Activated T-cell treated with anti-CD3 and anti-CD28 coated beads for 1 hour (primary cell): Measurements from ENCODE around the gene EME1.

ENCODE experiments used
- DNase-seq: peaks from one replicate; pipeline ENCODE4 v3.0.0-alpha.2; 2020; ENCODE audit warnings: low read depth

Gene EME1

DNA sequence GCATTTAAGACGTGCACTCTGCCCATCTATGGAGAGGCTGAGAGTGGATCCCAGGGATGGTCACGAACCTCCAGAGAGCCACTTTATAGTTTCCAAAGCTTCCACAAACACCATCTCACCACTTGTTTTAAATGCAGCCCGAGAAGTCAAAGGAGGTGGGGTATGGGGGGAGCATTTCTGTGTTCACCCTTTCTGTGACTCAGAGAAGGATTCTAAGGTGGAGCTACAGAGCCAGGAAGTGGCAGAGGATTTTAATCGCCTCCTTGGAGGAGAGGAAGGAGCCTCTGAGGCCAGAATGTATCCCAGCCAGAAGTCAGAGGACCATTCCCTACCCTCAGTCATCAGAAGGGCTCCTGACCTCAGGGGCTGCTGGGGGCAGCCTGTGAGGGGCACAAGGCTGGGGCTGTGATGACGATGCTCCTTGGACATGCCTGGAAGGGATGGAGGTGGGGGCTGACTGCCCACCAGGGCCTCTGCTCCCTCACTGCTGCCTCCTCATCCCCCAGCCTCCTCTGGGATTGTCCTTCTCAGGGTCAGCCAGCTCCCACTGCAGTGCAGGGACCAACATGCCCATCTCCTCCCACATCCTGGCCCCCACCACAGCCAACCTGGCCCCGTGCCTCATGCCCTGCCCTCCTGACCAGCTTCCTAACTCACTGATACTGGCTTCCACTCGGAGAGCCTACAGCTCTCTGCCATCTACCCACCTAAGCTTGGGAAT is 24.3 kb upstream of the EME1 start:
- no peak for DNase-seq

DNA sequence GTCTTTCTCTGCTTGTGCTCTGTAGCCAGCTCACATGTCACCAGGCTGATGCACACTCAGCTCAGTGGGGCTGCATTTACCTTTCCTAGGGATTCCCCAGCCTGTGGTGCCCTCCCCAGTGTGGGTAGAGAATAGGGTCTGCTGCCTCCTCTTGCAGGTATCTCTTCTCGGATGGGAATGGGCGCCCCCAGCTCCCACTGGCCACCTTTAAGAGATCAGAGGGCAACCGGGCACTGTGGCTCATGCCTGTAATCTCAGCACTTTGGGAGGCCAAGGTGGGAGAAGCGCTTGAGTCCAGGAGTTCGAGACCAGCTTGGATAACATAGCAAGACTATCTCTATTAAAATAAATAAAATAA is 23.8 kb upstream of the EME1 start:
- DNase-seq: no peak

DNA sequence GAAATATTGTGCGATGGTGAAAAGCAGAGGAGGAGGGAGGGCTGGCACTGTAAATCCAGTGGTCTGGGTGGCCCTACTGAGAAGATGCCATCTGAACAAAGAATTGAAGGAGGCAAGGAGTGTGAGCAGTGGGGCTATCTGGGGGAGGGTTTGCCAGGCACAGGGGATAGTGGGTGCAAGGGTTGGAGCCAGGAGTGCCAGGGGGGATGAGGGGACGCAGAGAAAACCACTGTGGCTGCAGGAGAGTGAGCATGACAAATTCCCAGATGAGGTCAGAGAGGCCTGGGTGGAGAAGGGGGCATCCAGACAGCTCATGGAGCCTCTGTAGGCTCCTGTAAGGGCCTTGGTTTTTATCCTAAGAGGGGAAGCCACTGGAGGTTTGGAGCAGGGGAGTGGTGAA is 22.3 kb upstream of the EME1 start:
- no peak for DNase-seq

DNA sequence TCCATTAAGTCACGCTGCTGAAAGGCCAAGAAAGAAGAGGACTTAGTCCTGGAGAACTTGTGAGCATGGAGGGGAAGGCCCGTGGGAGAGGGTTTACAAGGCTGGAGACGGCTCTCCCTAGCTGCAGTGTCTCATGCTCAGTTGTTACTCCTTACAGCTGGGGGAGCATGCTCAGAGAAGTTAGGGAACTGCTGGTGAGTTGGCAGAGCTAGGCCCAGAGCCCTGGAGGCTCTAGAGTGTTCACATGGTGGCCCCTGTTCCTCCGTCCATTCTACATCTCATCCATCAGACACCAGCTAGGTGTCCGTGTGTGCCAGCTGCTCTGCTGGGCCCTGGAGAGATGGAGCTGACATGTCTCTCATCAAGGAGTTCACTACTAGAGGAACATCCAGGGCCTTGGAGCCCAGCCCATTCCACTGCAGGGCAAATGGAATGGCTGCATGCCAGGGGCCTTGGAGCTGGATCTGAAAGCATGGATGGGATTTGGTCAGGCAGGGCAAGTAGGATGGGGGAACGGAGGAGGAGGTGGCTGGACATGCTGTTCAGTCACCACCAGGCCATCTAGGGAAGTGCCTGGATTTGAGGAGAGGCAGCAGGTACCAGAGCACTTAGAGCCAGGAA is 20.8 kb upstream of the EME1 start:
- no peak for DNase-seq

DNA sequence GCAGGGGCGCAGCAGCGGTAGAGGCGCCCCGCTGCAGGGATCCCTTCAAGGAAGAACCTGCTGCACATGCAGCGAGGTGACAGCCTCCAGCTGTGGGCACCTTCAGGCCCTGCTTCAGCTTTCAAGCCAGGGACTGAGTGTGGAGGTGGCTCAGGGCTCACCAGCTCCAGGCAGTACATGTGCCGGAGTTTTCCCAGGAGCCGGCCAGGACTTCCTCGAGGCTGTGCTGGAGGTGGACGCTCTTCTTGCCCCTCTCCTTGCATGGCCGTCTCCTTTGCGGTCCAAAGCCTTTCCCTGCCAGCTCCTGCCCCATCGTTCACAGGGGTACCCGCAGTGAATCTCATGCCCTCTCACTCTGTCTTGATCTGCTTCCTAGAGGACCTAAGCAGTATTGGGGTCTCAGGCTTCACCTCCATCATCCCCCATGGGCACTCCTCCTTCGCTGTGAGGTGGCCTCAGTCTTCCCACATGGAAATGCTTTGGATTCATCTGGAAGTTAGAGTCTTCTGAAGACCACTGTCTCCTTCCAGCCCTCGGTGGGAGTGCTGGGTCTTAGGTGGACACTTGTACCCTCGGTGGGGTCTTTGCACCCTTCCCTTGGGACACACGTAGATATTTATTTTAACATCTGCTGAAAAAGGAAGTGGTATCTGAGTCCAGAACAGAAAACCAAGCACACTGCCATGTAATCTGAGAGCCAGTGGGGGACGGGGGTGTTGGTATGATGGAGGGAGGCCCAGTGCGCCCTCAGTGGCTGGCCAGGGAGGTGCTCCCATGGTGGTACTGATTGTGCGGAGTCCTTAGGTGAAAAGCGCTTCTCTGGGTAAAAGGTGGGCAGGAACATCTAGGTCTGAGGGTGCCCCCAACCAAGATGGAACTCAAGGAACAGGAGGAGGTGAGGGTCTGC is 20.1 kb upstream of the EME1 start:
- DNase-seq: no peak

DNA sequence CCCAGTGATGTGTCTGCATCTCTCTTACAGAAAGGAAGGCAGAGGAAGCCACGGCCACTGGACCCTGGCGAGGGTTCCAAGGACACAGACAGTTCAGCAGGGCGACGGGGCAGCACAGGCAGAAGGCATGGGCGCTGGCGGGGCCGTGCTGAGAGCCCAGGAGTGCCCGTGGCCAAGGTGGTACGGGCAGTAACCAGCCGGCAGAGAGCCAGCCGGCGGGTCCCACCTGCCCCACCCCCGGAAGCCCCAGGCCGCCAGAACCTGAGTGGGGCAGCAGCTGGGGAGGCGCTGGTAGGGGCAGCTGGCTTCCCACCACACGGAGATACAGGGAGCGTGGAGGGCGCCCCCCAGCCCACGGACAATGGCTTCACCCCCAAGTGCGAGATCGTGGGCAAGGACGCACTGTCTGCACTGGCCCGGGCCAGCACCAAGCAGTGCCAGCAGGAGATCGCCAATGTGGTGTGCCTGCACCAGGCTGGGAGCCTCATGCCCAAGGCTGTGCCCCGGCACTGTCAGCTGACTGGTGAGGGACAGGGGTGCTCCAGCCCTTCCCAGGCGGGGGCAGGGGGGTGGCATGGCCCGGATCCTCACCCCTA is 19.3 kb upstream of the EME1 start:
- DNase-seq: no peak

DNA sequence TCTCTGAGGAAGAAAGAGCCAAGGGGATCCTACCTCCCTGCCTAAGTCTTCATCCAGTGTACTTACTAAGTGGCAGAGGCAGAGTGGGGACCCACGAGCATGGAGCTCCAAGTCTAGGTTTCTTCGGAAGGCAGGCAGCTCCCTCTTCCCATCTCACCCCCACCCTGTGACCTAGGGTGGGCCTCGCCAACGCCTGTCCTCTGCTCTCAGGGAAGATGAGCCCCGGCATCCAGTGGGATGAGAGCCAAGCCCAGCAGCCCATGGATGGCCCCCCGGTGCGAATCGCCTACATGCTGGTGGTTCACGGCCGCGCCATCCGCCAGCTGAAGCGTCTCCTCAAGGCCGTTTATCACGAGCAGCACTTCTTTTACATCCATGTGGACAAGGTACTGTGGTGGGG is 18.8 kb upstream of the EME1 start:
- DNase-seq: no peak

DNA sequence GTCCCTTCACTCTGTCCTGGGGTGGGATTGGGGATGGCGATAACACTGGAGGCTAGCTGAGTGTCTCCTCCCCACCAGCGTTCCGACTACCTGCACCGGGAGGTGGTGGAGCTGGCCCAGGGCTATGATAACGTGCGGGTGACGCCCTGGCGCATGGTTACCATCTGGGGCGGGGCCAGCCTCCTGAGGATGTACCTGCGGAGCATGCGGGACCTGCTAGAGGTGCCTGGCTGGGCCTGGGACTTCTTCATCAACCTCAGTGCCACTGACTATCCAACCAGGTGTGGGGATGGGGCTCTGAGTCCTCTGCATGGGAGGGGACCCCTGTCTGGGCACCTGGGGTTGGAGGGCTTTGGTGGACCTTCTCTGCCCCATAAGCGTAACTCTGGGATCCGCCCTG is 18.3 kb upstream of the EME1 start:
- DNase-seq: no peak

DNA sequence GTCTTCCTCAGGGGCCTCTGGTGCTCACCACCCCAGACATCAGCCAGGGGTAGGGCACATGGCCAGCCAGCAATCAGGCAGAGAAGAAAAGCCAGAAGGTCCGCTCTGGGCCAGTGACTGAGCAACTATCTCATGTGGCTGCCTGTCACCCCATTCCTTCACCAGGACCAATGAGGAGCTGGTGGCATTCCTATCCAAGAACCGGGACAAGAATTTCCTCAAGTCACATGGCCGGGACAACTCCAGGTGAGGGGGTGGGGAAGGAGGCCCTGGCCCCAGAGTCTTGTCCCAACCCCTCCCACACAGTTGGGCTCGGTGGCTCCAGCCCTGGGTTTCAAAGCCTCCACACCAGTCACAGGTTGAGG is 17.7 kb upstream of the EME1 start:
- no peak for DNase-seq

DNA sequence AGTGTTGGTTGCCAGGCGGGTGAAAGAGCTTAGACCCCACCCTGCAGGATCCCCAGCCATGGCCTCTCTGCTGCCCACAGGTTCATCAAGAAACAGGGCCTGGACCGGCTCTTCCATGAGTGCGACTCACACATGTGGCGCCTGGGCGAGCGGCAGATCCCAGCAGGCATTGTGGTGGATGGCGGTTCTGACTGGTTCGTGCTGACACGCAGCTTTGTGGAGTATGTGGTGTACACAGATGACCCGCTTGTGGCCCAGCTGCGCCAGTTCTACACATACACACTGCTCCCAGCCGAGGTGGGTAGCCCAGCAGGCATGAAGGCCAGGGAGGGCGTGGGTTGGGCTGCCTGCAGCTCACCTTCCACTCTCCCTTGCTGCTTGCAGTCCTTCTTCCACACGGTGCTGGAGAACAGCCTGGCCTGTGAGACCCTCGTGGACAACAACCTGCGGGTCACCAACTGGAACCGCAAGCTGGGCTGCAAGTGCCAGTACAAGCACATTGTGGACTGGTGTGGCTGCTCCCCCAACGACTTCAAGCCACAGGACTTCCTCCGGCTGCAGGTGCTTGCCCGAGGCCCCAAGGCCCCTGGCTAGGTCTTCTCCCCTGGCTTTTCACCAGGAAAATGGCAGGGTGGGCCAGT is 17.2 kb upstream of the EME1 start:
- no peak for DNase-seq

DNA sequence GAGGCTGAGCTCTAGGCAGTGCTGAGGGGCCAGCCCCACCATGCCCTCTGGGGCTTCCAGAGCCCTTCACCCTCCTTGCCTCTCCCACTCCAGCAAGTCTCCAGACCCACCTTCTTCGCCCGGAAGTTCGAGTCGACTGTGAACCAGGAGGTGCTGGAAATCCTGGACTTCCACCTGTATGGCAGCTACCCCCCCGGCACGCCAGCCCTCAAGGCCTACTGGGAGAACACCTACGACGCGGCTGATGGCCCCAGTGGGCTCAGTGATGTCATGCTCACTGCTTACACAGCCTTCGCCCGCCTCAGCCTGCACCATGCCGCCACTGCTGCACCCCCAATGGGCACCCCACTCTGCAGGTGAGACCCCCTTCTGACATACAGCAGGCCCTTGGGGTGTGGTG is 16.6 kb upstream of the EME1 start:
- DNase-seq: no peak

DNA sequence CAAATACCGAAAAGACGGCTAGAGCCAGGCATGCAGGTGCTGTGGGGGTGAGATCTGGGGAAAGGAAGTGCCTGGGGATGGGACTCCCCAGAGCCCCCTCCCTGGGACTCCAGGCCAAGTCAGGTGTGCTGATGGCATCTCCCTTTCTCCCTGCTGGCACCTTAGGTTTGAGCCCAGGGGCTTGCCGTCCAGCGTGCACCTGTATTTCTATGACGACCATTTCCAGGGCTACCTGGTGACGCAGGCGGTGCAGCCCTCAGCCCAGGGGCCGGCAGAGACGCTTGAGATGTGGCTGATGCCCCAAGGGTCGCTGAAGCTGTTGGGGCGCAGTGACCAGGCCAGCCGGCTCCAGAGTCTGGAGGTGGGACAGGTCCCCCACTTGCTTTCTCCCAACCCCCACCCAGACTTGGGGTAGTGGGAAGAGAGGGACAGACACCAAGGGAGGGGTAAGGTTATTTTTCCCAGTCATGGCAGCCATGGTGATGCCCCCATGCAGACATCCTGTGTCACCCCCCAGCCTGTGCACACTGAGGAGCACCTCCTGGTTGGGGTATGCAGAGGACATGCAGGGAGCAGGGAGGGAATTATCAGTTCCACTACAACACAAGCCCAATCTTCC is 16.0 kb upstream of the EME1 start:
- DNase-seq: no peak

DNA sequence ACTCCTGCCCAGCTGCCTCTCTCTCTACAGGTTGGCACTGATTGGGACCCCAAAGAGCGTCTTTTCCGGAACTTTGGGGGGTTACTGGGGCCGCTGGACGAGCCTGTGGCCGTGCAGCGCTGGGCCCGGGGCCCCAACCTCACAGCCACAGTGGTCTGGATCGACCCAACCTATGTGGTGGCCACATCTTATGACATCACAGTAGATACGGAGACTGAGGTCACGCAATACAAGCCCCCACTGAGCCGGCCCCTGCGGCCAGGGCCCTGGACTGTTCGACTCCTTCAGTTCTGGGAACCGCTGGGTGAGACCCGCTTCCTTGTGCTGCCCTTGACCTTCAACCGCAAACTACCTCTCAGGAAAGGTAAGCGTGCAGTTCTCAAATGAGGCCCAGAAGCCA is 14.9 kb upstream of the EME1 start:
- no peak for DNase-seq

DNA sequence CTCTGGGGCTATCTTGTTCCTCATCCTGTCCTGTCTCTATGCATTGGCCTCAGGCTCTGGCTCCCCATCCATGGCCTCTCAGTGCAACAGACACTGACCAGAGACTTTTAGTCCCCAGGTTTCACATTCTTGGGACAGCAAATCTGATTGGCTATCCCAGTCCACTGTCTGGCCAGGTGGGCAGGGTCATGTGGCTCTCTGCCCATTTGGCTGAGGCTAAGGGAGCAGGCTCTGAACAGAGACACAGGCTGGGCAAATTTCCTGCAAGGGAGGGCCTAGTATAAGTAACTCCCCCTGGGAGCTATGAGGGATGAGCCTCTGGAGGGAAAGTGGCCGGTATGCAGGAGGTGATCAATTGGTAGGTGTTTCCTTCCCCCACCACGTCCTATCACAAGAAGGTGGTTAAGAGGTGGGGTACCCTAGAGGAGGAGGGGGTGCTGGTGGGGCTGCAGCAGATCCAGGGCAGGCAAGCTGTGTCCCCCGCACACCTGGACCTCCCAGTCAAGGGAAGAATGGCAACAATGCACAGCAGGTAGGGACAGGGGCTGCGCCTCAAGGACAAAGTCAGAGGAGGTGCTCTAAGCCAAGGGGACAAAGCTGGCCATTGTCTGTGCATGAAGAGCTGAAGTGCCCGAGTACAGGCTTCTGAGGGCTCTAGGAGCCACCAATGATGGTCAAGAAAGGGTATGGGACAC is 13.9 kb upstream of the EME1 start:
- no peak for DNase-seq

DNA sequence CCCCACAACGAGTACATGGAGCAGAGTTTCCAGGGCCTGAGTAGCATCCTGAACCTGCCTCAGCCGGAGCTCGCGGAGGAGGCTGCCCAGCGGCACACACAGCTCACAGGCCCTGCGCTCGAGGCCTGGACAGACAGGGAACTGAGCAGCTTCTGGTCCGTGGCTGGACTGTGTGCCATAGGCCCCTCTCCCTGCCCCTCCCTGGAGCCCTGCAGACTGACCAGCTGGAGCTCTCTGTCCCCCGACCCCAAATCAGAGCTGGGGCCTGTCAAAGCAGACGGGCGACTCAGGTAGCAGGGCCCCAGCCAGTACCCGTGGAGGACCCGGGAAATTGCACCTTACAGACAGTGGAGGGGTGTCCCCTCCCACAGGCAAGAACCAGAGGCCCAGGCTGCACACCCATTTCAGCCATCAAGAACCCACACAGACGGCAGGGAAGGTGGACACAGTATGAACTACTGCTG is 13.0 kb upstream of the EME1 start:
- DNase-seq: no peak

DNA sequence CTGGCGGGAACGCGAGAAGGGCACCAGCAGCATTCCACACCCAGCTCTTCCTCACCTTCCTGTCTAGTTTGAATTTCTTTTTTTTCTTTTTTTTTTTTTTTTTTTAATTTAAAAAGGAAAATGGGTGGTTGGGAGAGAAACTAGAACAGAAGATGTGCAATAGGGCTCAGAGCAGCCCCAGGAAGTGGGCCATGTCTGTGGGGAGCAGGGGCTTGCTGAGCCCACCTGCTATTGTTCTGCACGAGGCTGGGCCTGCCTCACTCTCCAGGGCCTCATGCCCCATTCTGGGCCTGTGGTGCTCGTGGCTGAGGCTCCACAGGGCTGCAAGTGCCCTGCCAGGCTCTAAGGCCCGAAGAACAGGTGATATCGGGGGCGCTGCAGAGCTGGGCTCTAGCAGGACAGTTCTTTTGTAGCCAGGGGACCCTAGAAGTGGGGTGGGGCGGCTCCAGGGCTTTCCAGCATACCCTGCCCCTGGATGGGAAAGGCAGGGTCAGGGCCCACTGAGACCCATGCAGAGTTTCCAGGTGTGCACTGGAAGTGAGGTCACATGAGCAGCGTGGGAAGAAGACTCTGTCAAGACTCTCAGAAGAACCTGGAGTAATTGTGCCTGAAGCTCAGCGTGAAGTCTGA is 12.4 kb upstream of the EME1 start:
- DNase-seq: no peak

DNA sequence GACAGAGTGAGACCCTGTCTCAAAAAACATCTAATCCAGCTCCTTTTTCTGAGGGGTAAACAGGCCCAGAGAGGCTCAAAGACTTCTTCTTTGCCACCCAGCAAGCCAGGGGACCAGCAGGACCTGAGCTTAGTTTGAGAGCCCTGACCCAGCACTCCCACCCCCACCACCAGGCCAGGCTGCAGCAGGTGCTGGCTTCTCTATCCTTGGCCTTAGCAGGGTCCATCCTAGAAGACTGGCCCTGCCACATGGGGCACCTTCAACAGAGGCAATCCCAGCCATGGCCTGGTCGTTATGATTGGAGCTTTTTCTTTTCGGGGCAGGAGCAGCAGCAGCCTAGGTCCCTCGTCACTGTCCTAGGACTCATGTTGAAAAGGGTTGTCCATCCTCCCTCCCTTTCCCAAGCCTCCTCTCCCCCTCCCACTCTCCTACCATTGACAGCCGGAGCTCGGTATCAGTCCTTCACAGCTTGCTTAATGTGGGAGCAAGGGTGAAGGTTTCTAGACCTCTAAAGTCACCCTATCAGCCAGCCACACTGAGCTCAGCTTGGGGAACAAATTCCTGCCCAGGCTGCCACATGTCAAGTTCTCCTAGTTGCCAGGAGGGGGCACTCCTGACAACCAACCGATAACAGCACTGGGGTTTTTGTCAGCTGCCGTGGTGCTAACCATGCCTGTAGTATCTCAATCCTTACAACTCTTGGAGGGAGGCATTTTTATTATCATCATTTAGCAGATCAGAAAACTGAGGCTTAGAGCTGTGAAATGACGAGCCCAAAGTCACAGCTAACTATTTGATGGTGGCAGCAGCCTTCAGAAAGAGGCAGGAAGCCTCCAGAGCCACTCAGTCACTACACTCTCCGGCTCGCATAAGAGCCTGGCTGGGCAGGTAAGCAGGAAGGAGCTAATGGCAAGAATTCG is 11.2 kb upstream of the EME1 start:
- DNase-seq: peak; percentile 40

DNA sequence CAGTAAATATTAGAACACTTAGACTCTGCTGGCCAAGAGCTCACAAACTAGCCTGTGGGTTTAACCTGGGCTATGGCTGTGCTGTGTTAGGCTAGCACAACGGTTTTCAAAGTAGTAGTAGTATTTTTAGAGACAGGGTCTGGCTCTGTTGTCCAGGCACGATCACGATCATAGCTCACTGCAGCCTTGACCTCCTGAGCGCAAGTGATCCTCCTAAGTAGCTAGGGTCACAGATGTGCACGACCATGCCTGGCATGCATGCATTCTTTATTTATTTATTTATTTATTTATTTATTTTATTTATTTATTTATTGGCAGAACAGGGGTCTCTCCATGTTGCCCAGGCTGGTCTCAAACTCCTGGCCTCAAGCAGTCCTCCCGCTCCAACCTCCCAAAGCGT is 10.4 kb upstream of the EME1 start:
- DNase-seq: no peak

DNA sequence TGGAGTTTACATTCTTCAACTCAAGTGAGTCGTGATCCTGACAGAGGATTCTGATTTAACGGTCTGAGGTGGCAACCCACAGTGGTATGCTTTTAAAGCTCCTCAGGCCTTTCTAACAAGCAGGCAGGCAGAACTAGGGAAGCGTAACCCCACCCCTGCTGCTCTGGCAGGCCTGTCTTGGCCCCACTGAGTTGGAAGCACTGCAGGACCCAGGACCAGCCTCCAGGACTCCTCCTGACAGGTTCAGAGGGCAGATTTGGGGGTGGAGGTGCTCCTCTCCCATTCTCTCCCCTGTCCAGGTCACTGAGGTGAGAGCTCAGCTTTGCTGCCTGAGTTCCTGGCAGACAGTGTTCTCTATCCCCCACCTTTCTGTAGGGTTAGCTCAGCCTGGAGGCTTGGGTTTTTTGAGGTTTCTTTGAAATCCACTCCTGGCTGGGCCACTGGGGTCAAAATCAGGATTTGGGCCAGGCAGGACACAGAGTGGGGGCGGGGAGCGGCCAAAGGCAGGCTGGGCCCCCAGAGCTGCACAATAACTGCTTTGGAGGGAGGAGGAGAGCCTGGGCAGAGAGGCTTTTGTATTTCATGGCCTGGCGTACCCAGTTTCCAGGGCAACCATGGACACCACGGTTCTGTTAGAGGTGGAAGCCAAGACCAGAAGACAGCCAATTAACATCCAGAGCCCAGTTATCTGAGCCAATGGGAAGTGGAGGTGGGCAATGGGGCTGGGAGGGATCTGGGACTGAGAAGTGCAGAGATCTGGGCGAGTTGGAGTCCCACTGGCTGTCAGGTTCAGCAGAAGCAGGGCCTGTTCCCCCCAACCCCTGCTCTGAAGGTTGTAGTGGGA is 9.6 kb upstream of the EME1 start:
- DNase-seq: no peak
